Mucosa of descending colon (tissue), 3 donors: Measurements from ENCODE around the gene SMIM28. TPM values are rescaled to one million over a fixed set of nuclear protein-coding genes. Genes with fewer than 3 reads are reported as not detected.
"Not testable (repeated sequence)": the region's sequence is repeated elsewhere in the genome, so short reads cannot be mapped to it uniquely, and the experiment has no call there.

Source experiments
- ATAC-seq: fragments of 200-7000 bp; cut with Tn5 transposase; one replicate; pipeline ENCODE4 v1.9.1; 2020; ENCODE audit warnings: mild to moderate bottlenecking, moderate library complexity
- DNase-seq, 3 donors: peaks; one replicate each; pipeline ENCODE4 v3.0.0-alpha.2; 2020
- H3K36me3 ChIP-seq: fragments of 200-600 bp; one replicate; pipeline ENCODE4 v1.8.0; 2021; ENCODE audit warnings: low read depth, mild to moderate bottlenecking
- H3K4me1 ChIP-seq: fragments of 200-600 bp; one replicate; pipeline ENCODE4 v1.8.0; 2021; ENCODE audit warnings: low read depth, mild to moderate bottlenecking
- H3K4me3 ChIP-seq: fragments of 200-600 bp; one replicate; pipeline ENCODE4 v1.8.0; 2021; ENCODE audit warnings: mild to moderate bottlenecking
- H3K9me3 ChIP-seq: fragments of 200-600 bp; one replicate; pipeline ENCODE4 v1.8.0; 2021; ENCODE audit warnings: mild to moderate bottlenecking
- CTCF ChIP-seq: fragments of 200-600 bp; IDR thresholded peaks from one replicate; pipeline ENCODE4 v1.8.0; 2022; ENCODE audit warnings: antibody characterized with exemption, mild to moderate bottlenecking
- intact Hi-C, 2 donors: fragments of 100-400 bp; cut with DNase I in 1 of 2; cut with micrococcal nuclease in 1 of 2; formaldehyde crosslinking; loops; one replicate each; pipeline versions ENCODE4 v1.11.0 to v1.11.1; 2022; cut with DNase I, micrococcal nuclease
- total RNA-seq, 3 donors: library from RNA; stranded (reverse); fragmentation: NEBNext Ultra II Directional in 2 of 3; extraction: Animal tissue kit (Norgen Biotek cat#: 25700) in 2 of 3; gene quantifications; one replicate each; pipeline versions ENCODE4 v1.2.1 to v1.2.4, GENCODE V29; 2021 to 2023
- donor health status: DM: no; HTN: no; CAD: no; lungs with moderate emphysema.
- donor health status: DM: no; HTN: no; CAD: no.
- donor health status: DM: no; HTN: yes; CAD: no.

SMIM28 gene
- total RNA-seq, 3 donors from 2014 or later: 4.0 TPM; not detected in 2

DNA sequence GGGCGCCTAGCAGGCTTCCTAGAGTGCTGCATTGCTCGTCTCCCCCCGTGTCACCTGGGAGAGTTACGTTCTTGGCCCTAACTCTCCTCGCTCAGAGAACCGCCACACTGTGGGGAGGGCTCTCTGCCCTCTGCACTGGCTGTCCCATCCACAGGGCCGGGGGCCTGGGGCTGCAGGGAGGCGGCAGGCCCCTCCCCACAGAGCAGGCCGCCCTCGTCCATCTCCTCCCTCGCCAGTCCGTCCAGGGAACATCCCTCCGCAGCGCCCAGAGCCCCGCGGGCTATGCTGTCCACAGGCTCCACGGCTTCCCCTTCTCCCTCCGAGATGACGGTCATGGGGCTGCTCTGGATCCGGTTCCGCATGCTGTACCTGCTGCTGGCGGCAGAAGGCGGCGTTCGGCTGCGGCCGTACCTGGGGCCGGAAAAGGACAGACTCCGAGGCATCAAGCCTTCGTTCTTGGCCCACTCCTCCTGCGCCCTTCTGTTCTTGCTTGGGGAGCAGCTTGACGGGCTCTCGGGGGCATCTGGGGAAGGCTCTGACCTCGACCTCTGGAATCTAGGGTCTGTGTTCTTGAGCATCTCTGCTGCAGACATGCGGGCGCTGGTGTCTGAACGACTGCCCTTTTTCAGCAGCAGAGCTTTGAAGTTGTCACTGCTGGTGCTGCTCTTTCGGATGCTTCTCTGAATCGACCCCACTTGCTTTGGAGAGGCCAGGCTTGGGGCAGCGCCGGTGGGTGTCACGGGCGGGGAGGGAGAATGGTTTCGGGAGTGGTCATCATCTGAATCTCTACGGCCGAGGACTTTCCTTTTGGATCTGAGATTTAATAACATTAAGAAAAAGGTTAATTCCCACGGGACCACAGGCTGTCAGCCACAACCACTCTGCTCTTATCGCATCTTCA lies 46.5 kb downstream of the SMIM28 start:
- H3K36me3 ChIP-seq: no peaks in the 10 kb centered on the region
- intact Hi-C loops: loop anchor here in 1 of 2 donors (10.0 kb wide), 2 partner anchors 91 to 161 kb away; no protein-coding TSS in a partner anchor
- no peak for ATAC-seq
- DNase-seq: peak in 1 of 3 donors; percentile 50
- no peak for TF ChIP-seq CTCF
- H3K4me1 ChIP-seq: peaks cover under 1% of the 10 kb centered on the region
- no peak overlapping the region for H3K4me3 ChIP-seq
- H3K9me3 ChIP-seq: no peaks in the 10 kb centered on the region

DNA sequence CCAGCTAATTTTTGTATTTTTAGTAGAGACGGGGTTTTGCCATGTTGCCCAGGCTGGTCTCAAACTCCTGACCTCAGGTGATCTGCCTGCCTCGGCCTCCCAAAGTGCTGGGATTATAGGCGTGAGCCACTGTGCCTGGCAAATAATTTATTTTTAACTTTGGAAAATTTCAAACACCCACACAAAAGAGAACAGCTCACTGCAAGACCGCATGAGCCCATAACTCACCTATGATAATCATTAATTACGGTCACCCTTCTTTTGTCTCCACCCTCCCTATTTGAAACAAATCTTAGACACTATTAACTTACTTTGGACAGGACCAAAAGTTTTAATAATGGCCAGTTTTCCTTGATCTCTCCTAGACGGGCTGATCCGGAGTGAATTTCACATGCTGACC lies 47.6 kb downstream of the SMIM28 start:
- H3K9me3 ChIP-seq, H3K4me3 ChIP-seq, DNase-seq, H3K4me1 ChIP-seq, ATAC-seq, H3K36me3 ChIP-seq: not testable (repeated sequence)
- intact Hi-C loops: loop anchor here (5.0 to 10.0 kb wide), 4 partner anchors 82 to 167 kb away; no protein-coding TSS in a partner anchor

DNA sequence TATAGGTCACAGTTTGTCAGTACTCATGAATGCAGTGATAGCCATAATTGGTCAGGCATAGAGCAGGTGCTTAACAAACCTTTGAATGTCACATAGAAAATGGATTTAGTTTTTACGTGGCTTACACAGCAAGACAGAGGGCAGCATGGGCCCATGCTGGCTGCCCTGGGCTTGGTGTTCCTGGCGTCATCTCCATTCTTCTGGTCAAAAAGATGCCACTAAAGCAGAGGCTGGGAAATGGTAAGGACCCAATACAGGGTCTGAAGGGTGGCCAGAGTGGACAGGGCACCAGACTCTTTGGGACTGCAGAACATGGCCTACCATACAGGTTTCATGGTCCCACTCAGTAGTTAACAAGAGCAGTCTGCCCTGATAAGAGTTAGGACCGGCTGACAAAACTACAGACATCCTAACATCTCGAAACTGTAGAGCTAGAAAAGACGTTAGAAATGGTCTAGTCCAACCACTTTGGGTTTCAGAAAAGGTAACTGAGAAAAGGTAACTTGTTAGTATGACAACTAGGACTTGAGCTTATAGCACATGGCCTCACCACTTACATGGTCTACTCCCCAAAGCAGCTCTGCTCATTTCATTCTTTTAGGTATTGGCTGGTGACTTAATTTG lies 48.9 kb downstream of the SMIM28 start:
- H3K9me3 ChIP-seq: no peaks in the 10 kb centered on the region
- no peak overlapping the region for H3K4me3 ChIP-seq
- no peaks in the 10 kb centered on the region for H3K36me3 ChIP-seq
- no peak for TF ChIP-seq CTCF
- DNase-seq (no peak), ATAC-seq (no peak)
- intact Hi-C loops: loop anchor here (5.0 to 10.0 kb wide), 4 partner anchors 81 to 166 kb away; no protein-coding TSS in a partner anchor
- H3K4me1 ChIP-seq: peaks cover 3% of the 10 kb centered on the region

DNA sequence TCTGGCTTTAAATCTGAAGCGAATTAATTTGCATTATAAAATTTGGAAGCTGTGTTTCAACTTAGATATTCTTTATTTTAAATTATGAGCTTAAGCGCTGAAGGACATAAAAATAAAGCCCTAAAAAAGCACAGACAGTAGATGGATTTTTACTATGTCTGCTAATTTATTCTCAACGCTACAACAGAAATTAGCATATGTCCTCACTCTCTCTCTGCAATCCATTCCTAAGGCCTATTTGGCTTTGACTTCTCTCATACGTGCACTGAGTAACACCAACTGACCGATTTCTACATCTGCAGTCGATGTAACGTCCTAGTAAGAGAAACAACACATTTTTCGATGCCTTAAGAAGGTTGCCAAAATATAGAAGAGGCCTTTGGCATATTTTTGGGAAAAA lies 50.0 kb downstream of the SMIM28 start:
- Histone ChIP-seq H3K36me3 (no peaks in the 10 kb centered on the region), H3K4me1 (peaks cover 3% of the 10 kb centered on the region), H3K9me3 (no peaks in the 10 kb centered on the region), H3K4me3 (no peak overlapping the region)
- ATAC-seq: no peak
- no peak for DNase-seq
- intact Hi-C loops: loop anchor here (5.0 to 10.0 kb wide), 4 partner anchors 80 to 165 kb away; no protein-coding TSS in a partner anchor
- no peak for TF ChIP-seq CTCF

DNA sequence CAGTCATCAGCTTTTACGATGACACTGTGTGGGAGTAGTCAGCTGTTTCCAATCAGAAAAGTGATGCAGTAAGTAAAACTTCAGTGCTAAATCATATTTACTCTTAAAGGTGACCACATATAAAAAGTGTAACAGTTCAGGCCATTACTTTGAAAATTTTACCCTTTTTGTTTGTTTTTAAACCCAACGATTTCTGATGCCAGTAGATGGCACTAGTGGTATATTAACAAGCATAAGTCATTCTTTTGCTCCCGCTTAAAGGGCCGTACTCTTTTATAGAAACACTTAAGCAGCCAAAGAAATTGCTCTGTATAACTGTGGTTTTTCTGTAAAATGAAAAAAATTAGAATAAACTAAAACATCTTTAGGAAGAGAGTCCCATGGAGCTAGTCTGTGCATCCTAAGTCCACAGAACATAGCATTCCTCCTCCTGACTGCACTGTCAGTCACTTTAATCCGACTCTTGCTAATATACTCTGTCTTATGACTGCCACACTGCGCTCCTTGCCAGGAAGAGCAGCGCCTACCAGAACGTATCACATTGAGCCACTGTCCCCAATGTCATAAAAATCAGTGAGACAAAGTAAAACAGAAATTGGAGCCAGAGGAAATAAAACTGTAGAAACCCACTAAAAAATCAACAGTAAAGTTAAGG lies 51.4 kb downstream of the SMIM28 start:
- no peaks in the 10 kb centered on the region for H3K36me3 ChIP-seq
- no peaks in the 10 kb centered on the region for H3K9me3 ChIP-seq
- peak; percentile 62 for ATAC-seq
- no peak for TF ChIP-seq CTCF
- no peak overlapping the region for H3K4me3 ChIP-seq
- intact Hi-C loops: loop anchor here (5.0 to 10.0 kb wide), 4 partner anchors 78 to 163 kb away; no protein-coding TSS in a partner anchor
- peak in 1 of 3 donors; percentile 66 for DNase-seq
- peaks cover 3% of the 10 kb centered on the region for H3K4me1 ChIP-seq
